ENCODE measurements around the gene NID2. TPM values are rescaled to one million over a fixed set of nuclear protein-coding genes. Genes with fewer than 3 reads are reported as not detected.

The NID2 gene
- total RNA-seq, 1 donor from 2014 or later, result 24.7 TPM

GRCh38 chr14:52091928-52092327 lies 23.1 kb upstream of the NID2 start:
- Mint-ChIP-seq H3K4me3 (no peak overlapping the region), H3K9me3 (no peaks in the 10 kb centered on the region), H3K36me3 (no peaks in the 10 kb centered on the region), H3K4me1 (no peaks in the 10 kb centered on the region), H3K27ac (no peak overlapping the region), H3K27me3 (ENCODE audit: insufficient read depth, low read depth) (no peaks in the 10 kb centered on the region)
- Histone ChIP-seq H3K79me2 (ENCODE audit: low read depth) (no peaks in the 10 kb centered on the region), H4K20me1 (ENCODE audit: low read depth) (no peaks in the 10 kb centered on the region), H3K4me2 (no peak overlapping the region), H3K27me3 (no peaks in the 10 kb centered on the region), H2AFZ (replicated peaks) (no peak overlapping the region), H3K36me3 (no peaks in the 10 kb centered on the region), H3K4me1 (peaks cover 2% of the 10 kb centered on the region), H3K9me3 (ENCODE audit: low read depth) (no peaks in the 10 kb centered on the region), H3K27ac (no peak overlapping the region), H3K9ac (no peak overlapping the region), H3F3A (ENCODE audit: low read depth) (no peaks in the 10 kb centered on the region), H3K4me3 (no peak overlapping the region)
- no peak for DNase-seq (ENCODE audit: low spot score)
- TF ChIP-seq, protein P1, sequence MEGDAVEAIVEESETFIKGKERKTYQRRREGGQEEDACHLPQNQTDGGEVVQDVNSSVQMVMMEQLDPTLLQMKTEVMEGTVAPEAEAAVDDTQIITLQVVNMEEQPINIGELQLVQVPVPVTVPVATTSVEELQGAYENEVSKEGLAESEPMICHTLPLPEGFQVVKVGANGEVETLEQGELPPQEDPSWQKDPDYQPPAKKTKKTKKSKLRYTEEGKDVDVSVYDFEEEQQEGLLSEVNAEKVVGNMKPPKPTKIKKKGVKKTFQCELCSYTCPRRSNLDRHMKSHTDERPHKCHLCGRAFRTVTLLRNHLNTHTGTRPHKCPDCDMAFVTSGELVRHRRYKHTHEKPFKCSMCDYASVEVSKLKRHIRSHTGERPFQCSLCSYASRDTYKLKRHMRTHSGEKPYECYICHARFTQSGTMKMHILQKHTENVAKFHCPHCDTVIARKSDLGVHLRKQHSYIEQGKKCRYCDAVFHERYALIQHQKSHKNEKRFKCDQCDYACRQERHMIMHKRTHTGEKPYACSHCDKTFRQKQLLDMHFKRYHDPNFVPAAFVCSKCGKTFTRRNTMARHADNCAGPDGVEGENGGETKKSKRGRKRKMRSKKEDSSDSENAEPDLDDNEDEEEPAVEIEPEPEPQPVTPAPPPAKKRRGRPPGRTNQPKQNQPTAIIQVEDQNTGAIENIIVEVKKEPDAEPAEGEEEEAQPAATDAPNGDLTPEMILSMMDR (IDR thresholded peaks at IDR 0.05), result no peak
- no peak for TF ChIP-seq EZH2phosphoT487 (IDR thresholded peaks at IDR 0.05)
- no peak for TF ChIP-seq EZH2 (IDR thresholded peaks at IDR 0.05)

GRCh38 chr14:52090936-52091335 lies 22.1 kb upstream of the NID2 start:
- H3K36me3 ChIP-seq, result no peaks in the 10 kb centered on the region
- H2AFZ ChIP-seq (replicated peaks), result no peak overlapping the region
- Mint-ChIP-seq H3K9me3 (no peaks in the 10 kb centered on the region), H3K27me3 (ENCODE audit: insufficient read depth, low read depth) (no peaks in the 10 kb centered on the region), H3K27ac (no peak overlapping the region), H3K36me3 (no peaks in the 10 kb centered on the region), H3K4me3 (no peak overlapping the region), H3K4me1 (no peaks in the 10 kb centered on the region)
- H3K27ac ChIP-seq, result no peak overlapping the region
- H4K20me1 ChIP-seq (ENCODE audit: low read depth), result no peaks in the 10 kb centered on the region
- TF ChIP-seq EZH2 (IDR thresholded peaks at IDR 0.05) (no peak), EZH2phosphoT487 (IDR thresholded peaks at IDR 0.05) (no peak)
- TF ChIP-seq, protein P1 (IDR thresholded peaks at IDR 0.05), result no peak
- no peaks in the 10 kb centered on the region for H3F3A ChIP-seq (ENCODE audit: low read depth)
- H3K4me1 ChIP-seq, result peaks cover 11% of the 10 kb centered on the region
- H3K27me3 ChIP-seq, result no peaks in the 10 kb centered on the region
- no peaks in the 10 kb centered on the region for H3K9me3 ChIP-seq (ENCODE audit: low read depth)
- no peak overlapping the region for H3K4me2 ChIP-seq
- H3K9ac ChIP-seq, result no peak overlapping the region
- DNase-seq (ENCODE audit: low spot score), result no peak
- H3K79me2 ChIP-seq (ENCODE audit: low read depth), result no peaks in the 10 kb centered on the region
- no peak overlapping the region for H3K4me3 ChIP-seq

- H3K79me2 ChIP-seq (ENCODE audit: low read depth), result no peaks in the 10 kb centered on the region
- Mint-ChIP-seq H3K27ac (no peak overlapping the region), H3K36me3 (no peaks in the 10 kb centered on the region), H3K4me3 (no peak overlapping the region), H3K4me1 (no peaks in the 10 kb centered on the region), H3K9me3 (peaks cover 12% of the 10 kb centered on the region), H3K27me3 (ENCODE audit: insufficient read depth, low read depth) (no peaks in the 10 kb centered on the region)
- H2AFZ ChIP-seq (replicated peaks), result no peak overlapping the region
- no peaks in the 10 kb centered on the region for H4K20me1 ChIP-seq (ENCODE audit: low read depth)
- H3K36me3 ChIP-seq, result no peaks in the 10 kb centered on the region
- H3K4me1 ChIP-seq, result peaks cover 11% of the 10 kb centered on the region
- H3K4me3 ChIP-seq, result no peak overlapping the region
- H3K9me3 ChIP-seq (ENCODE audit: low read depth), result no peaks in the 10 kb centered on the region
- TF ChIP-seq EZH2 (IDR thresholded peaks at IDR 0.05) (no peak), EZH2phosphoT487 (IDR thresholded peaks at IDR 0.05) (no peak)
- TF ChIP-seq, protein P1 (IDR thresholded peaks at IDR 0.05), result no peak
- no peak overlapping the region for H3K4me2 ChIP-seq
- no peaks in the 10 kb centered on the region for H3K27me3 ChIP-seq
- DNase-seq (ENCODE audit: low spot score), result no peak
- H3K27ac ChIP-seq, result no peak overlapping the region
- H3F3A ChIP-seq (ENCODE audit: low read depth), result no peaks in the 10 kb centered on the region
- no peak overlapping the region for H3K9ac ChIP-seq
Observed at GRCh38 chr14:52089218-52089617, 20.4 kb upstream of the NID2 start.
